ENCODE results near the gene HIGD1A. TPM values are rescaled to one million over a fixed set of nuclear protein-coding genes. Genes with fewer than 3 reads are reported as not detected.

The HIGD1A gene
- total and polyA plus RNA-seq, 2 of the 4 experiments (the other 2 are of a cell fraction), result 86.6 to 137 TPM

DNA sequence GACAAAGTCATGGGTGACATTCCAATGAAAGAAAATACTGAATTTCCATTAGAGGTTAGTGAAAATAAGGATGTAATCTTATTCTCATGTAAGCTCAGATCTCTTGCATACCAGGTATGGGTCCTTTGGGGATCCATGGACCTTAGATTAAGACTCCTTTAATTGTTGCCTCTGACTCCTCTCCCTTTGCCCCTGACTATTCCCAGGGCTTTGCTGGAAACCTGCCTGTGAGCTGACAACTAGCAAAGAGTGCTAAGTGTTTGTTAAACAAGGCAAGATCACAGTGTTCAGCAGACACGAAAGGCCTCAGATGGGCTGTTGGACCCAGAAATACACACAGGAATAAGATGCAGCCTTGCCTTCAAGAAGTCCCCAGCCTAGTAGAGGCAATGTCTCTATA lies 37.0 kb upstream of the HIGD1A start:
- dilution Hi-C loops (cut with HindIII; ENCODE audit: low sequenced_read_pairs, unreplicated experiment), result no loop called here
- no peak overlapping the region for H2AFZ ChIP-seq (replicated peaks; ENCODE audit: low read length, poor library complexity)
- H3K9me3 ChIP-seq (ENCODE audit: control insufficient read depth, insufficient read depth, low read length), result no peaks in the 10 kb centered on the region
- DNase-seq (no peak), ATAC-seq (ENCODE audit: low read depth) (no peak)
- no peak overlapping the region for H3K4me2 ChIP-seq (ENCODE audit: low read depth, low read length)
- H2BK20ac ChIP-seq (ENCODE audit: low read depth, low read length), result no peak overlapping the region
- TF ChIP-seq RAD21 (IDR thresholded peaks at IDR 0.05; ENCODE audit: low read length), result no peak
- TF ChIP-seq SMC3 (IDR thresholded peaks at IDR 0.05; ENCODE audit: low read depth, low read length), result no peak
- TF ChIP-seq MAFK (IDR thresholded peaks at IDR 0.05; ENCODE audit: low read depth, low read length), result no peak
- TF ChIP-seq FOS (IDR thresholded peaks at IDR 0.05; ENCODE audit: low read depth, low read length), result no peak
- TF ChIP-seq POLR2A (IDR thresholded peaks at IDR 0.05; ENCODE audit: low read depth, low read length), result no peak
- TF ChIP-seq RFX5 (IDR thresholded peaks at IDR 0.05; ENCODE audit: low read depth, low read length), result no peak
- no peak for TF ChIP-seq NFE2L2 (IDR thresholded peaks at IDR 0.05; ENCODE audit: low read depth, low read length)
- TF ChIP-seq, protein P1, sequence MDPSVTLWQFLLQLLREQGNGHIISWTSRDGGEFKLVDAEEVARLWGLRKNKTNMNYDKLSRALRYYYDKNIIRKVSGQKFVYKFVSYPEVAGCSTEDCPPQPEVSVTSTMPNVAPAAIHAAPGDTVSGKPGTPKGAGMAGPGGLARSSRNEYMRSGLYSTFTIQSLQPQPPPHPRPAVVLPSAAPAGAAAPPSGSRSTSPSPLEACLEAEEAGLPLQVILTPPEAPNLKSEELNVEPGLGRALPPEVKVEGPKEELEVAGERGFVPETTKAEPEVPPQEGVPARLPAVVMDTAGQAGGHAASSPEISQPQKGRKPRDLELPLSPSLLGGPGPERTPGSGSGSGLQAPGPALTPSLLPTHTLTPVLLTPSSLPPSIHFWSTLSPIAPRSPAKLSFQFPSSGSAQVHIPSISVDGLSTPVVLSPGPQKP (IDR thresholded peaks at IDR 0.05; ENCODE audit: borderline replicate concordance, low read depth, low read length), result no peak
- TF ChIP-seq, protein P2, sequence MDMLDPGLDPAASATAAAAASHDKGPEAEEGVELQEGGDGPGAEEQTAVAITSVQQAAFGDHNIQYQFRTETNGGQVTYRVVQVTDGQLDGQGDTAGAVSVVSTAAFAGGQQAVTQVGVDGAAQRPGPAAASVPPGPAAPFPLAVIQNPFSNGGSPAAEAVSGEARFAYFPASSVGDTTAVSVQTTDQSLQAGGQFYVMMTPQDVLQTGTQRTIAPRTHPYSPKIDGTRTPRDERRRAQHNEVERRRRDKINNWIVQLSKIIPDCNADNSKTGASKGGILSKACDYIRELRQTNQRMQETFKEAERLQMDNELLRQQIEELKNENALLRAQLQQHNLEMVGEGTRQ (IDR thresholded peaks at IDR 0.05; ENCODE audit: low read depth, low read length), result no peak
- TF ChIP-seq CHD1 (IDR thresholded peaks at IDR 0.05; ENCODE audit: low read depth, low read length), result no peak
- TF ChIP-seq BHLHE40 (IDR thresholded peaks at IDR 0.05; ENCODE audit: low read depth, low read length), result no peak
- no peak for TF ChIP-seq MXI1 (IDR thresholded peaks at IDR 0.05; ENCODE audit: borderline replicate concordance, low read depth, low read length)
- H3K9ac ChIP-seq (ENCODE audit: low read depth, low read length), result no peak overlapping the region
- ChIA-PET POLR2A (ENCODE audit: unreplicated experiment) (no interaction called here), CTCF (no interaction called here)
- intact Hi-C loops (cut with micrococcal nuclease), result no loop called here
- no peak overlapping the region for H3K4ac ChIP-seq (ENCODE audit: low read depth, low read length)
- H2BK15ac ChIP-seq (ENCODE audit: low read depth, low read length), result no peak overlapping the region
- H2AK9ac ChIP-seq (replicated peaks; ENCODE audit: low read depth, low read length, poor library complexity), result no peak overlapping the region
- no peak overlapping the region for H4K5ac ChIP-seq (ENCODE audit: low read depth, low read length)
- H4K20me1 ChIP-seq (ENCODE audit: insufficient read depth, low read length), result no peaks in the 10 kb centered on the region
- H3K14ac ChIP-seq (replicated peaks; ENCODE audit: low read depth, low read length), result no peak overlapping the region
- H2AK5ac ChIP-seq (ENCODE audit: low read depth, low read length), result no peak overlapping the region
- no peak overlapping the region for H3K27ac ChIP-seq (ENCODE audit: insufficient read depth, low read length)
- no peak overlapping the region for H3K18ac ChIP-seq (ENCODE audit: low read depth, low read length)
- no peaks in the 10 kb centered on the region for H3K79me1 ChIP-seq (ENCODE audit: low read depth in 1 of 2, low read length in 2 of 2)
- H3K9me1 ChIP-seq (ENCODE audit: insufficient read depth, low read length), result no peaks in the 10 kb centered on the region
- no CpG with 5 or more reads among the region's 1 CpG for WGBS, 2 experiments (ENCODE audit: extremely low coverage in 2 of 2, insufficient read length in 1 of 2)
- no peak overlapping the region for H3K23ac ChIP-seq (ENCODE audit: low read depth, low read length)
- H3K27me3 ChIP-seq (ENCODE audit: control insufficient read depth, insufficient read depth, low read length), result peaks cover 40% of the 10 kb centered on the region
- H3K56ac ChIP-seq (ENCODE audit: extremely low read depth, insufficient read depth, low read length), result no peak overlapping the region
- BruUV-seq (replicated peaks), result no TSS peak
- H4K91ac ChIP-seq (ENCODE audit: insufficient read depth, low read depth, low read length), result no peak overlapping the region
- H4K8ac ChIP-seq (ENCODE audit: low read depth in 2 of 2, low read length in 2 of 2), result no peak overlapping the region
- no peak overlapping the region for H2BK120ac ChIP-seq (ENCODE audit: low read depth, low read length)
- no peaks in the 10 kb centered on the region for H3K36me3 ChIP-seq (ENCODE audit: control insufficient read depth, insufficient read depth, low read length)
- in situ Hi-C loops (cut with MboI; ENCODE audit: low sequenced_read_pairs), result no loop called here
- H2BK5ac ChIP-seq (ENCODE audit: low read depth, low read length, poor library complexity, severe bottlenecking), result no peak overlapping the region
- H3K4me1 ChIP-seq (ENCODE audit: control insufficient read depth, insufficient read depth, low read length), result no peaks in the 10 kb centered on the region
- no peak overlapping the region for H3K4me3 ChIP-seq (ENCODE audit: insufficient read depth, low read depth, low read length)

All from IMR-90 (cell line).